Stromal cell of bone marrow (primary cell): Measurements from ENCODE around the gene RNF115.
"Not testable (repeated sequence)": the region's sequence is repeated elsewhere in the genome, so short reads cannot be mapped to it uniquely, and the experiment has no call there.

Experiments used
- DNase-seq: peaks from one replicate; pipeline ENCODE4 v3.0.0-alpha.2; 2012; ENCODE audit warnings: low read depth

Gene RNF115

DNA sequence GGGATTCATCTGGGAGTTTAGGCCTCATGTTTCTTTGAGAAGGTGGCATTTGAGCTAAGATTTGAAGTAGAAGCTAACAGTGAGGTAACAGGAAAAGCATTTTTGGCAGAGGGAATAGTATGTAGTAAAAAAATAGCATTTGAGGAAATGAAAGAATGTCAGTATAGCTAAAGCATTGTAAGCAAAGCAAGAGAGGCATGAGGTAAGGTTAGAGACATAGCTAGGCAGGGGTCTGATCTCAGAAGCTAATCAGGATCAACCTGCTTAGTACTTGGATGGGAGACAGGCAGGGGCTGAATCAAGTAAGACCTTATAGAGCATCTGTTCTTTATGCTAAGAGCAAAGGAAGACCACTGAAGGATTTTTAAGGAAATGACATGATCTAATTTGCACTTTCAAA, 4.1 kb upstream of the RNF115 start:
- no peak for DNase-seq

DNA sequence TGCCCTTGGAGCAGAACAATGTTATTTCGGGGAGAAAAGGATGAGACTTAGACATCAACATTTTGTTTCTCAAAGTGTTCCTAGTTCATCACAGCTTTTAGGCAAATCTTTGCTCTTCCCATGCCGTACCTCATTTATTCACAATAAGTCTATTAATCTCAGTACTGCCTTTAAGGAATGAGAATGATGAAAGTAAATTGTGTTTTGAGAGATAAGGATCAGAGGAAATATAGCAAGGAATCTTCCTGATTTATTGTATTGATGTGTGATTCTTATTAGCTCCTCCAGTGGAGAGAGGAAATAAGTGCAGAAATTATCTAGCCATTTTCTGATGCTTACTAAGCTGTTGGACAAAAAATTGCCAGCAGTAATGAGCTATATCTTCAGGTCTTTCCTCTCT, 2.1 kb upstream of the RNF115 start:
- DNase-seq: no peak

GRCh38 chr1:145824499-145824842, 576 bp upstream of the RNF115 start:
- no peak for DNase-seq

- not testable (repeated sequence) for DNase-seq
Measured at GRCh38 chr1:145822779-145823331, 1.0 kb downstream of the RNF115 start.

DNA sequence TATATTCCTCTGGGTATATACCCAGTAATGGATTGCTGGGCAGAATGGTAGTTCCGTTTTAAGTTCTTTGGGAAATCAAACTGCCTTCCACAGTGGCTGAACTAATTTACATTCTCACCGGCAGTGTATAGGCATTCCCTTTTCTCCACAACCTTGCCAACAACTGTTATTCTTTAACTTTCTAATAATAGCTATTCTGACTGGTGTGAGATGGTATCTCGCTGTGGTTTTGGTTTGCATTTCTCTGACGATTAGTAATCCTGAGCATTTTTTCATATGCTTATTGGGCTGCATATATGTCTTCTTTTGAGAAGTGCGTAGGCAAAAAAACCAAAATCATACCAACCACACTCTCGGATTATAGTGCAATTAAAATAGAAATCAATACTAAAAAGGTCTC, 5.8 kb downstream of the RNF115 start:
- DNase-seq: not testable (repeated sequence)

- not testable (repeated sequence) for DNase-seq
Measured at GRCh38 chr1:145812977-145813810, 10.7 kb downstream of the RNF115 start.

DNA sequence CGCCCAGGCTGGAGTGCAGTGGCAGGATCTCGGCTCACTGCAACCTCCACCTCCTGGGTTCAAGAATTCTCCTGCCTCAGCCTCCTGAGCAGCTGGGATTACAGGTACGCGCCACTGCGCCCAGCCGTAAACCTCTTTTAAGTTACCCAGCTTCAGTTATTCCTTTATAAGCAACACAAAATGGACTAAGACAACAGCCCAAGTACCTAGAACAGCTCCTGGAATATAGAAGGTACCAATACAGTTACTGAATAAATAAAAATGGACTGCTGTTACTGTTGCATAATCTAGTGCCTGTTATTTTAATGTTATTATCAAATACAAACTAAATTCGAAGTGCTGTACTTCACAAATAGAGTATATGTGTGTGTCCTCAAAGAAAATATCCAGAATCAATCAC, 17.1 kb downstream of the RNF115 start:
- no peak for DNase-seq

DNA sequence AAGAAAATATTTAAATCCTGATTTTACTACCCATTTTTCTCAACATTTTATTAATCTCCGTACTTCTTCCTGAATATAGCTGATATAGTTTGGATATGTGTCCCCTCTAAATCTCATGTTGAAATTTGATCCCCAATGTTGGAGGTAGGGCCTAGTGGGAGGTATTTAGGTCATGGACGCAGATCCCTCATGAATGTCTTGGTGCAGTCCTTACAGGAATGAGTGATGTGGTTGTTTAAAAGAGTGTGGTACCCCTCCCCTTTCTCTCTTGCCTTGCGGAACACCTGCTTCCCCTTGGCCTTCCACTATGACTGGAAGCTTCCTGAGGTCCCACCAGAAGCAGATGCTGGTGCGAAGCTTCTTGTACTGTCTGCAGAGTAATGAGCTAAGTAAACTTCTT, 17.5 kb downstream of the RNF115 start:
- DNase-seq: no peak

- DNase-seq: no peak
Measured at GRCh38 chr1:145805057-145805456, 18.8 kb downstream of the RNF115 start.

DNA sequence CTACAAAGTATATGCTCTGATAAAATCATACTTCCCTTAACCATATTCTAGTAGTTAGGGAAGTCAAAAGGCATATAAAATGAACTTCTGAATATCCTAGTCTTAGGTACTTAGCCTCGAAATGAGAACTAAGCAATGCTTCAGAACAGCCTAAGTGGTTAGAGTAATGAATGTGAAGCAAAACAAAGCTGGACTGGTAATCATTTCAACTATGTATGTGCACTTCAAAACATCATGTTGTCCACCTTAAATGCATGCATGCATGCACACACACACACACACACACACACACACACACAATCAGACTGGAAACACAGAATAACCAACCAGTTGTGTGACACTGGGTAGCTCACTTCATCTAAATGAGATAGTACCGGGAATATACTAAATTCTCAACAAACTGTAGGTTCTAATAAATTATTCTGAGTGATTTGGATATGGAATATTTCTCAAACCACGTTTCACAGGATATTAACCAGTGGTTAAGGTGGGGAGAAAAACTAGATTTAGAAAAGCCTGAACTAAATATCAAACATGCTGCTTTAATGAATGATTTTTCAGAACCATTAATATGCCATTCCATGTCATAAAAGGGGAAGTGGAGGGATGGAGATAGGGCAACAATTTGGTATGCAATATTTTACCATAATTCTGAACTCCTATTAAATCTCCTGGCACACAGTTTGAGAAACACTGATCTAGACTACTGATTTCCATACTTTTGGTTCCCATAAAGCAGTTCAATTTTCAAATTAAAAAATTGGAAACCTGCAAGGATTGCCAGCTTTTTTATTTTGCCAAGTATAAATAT, 19.5 kb downstream of the RNF115 start:
- no peak for DNase-seq

- no peak for DNase-seq
Measured at GRCh38 chr1:145799806-145800205, 24.1 kb downstream of the RNF115 start.

DNA sequence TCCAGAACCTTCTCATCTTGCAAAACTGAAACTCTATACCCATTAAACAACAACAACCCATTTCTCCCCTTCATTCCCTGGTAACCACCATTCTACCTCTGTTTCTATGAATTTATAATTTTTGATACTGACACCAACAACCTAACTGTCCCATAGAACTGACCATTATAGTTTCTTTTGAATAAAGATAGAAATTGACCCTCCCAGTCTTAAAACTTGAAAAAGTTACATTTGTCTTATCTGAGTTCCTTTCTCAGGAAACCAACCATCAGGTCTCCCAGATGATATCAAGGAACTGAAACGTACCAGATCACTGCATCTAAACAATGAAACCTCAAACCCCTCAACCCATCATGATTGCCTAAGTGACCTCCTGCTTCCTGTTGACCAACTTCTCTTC, 27.1 kb downstream of the RNF115 start:
- DNase-seq: no peak

GRCh38 chr1:145795257-145795881, 28.5 kb downstream of the RNF115 start:
- no peak for DNase-seq

GRCh38 chr1:145792484-145792883, 31.4 kb downstream of the RNF115 start:
- DNase-seq: no peak

GRCh38 chr1:145791860-145792259, 32.0 kb downstream of the RNF115 start:
- not testable (repeated sequence) for DNase-seq

DNA sequence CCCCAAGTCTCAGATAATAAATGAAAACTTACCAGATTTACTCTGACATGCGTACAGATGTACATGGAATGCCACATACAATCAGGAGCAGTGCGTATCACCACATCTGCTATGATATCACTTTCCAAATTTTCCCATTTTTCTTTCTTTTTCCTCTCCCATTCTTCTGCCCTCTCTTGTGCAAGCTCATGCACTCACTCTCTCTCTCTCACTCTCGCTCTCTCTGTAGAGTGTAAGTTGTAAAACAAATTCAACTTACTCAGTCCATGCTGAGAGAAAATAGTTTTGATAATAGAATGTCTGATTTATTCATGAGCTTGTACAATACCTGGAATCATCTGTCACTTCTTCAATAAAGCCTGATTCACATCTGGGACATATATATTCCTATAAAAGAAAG, 35.3 kb downstream of the RNF115 start:
- DNase-seq: no peak

- DNase-seq: no peak
Measured at GRCh38 chr1:145786271-145786670, 37.6 kb downstream of the RNF115 start.

DNA sequence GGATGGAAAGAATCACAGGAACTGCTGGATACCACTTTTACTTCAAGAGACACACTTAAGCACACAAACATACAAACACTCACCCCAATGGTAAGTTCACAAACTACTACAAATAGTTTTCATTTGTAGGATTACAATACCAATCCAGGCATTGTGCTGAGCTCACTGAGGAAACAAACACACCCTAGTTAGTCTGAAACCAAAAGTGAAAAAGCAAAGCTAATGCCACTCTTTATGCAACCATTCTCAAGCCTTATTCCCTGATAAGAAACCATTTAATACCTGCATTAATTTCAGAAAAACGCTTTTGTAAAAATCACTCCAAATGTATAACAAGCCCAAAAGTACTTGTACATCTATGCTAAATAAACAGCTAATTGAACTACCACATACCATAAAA, 38.3 kb downstream of the RNF115 start:
- DNase-seq: no peak

DNA sequence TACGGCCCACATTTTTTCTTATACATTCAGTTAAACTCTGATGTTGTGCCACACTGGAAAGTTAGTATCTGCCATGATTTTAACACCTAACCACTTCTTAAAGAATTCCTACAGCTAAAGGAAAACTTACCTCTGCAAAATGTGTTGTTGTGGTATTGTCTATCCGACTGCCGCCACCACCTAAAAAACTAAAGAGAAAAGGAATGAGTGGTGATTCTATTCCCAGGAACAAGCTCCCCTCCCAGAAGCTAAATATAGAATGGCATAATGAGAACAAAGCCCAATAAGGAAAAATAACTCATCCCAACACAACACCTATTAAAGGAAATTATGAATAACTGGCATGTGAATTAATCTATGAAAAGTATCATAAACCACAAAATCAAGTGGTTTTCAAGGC, 39.5 kb downstream of the RNF115 start:
- DNase-seq: no peak

GRCh38 chr1:145782272-145783099, 41.4 kb downstream of the RNF115 start:
- DNase-seq: peak; percentile 78

GRCh38 chr1:145778146-145778540, 45.8 kb downstream of the RNF115 start:
- no peak for DNase-seq
